ENCODE data around the gene KRT82. TPM values are rescaled to one million over a fixed set of nuclear protein-coding genes. Genes with fewer than 3 reads are reported as not detected.
"Not testable (repeated sequence)": the region's sequence is repeated elsewhere in the genome, so short reads cannot be mapped to it uniquely, and the experiment has no call there.

KRT82 gene
- not detected for total RNA-seq

DNA sequence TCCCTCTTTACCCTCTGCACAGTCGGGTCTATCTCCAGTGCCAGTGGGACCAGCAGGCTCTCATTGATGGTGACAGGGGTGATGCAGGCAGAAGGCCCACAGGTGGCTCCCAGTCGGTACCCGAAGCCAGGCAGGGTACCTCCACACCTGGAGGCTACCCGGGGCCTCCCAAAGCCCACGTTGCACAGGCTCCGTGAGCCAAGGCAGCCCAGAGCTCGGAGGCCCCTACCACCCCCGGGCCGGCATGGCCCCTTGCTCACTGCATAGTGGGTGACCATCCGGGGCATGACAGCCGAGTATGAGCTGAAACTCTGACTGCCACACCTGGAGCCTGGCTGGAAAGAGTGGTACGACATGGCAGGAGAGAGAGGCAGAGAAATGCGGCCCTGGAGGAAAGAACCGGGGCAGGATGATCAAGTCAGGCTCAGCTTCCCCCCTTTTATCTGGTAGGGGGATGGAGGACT, at the start of gene KRT82:
KRT82 (minus strand) TSS at position 414 of the 464 bp plus-strand sequence; CDS start at position 356, 58 bp downstream.
- TF ChIP-seq, protein P1, sequence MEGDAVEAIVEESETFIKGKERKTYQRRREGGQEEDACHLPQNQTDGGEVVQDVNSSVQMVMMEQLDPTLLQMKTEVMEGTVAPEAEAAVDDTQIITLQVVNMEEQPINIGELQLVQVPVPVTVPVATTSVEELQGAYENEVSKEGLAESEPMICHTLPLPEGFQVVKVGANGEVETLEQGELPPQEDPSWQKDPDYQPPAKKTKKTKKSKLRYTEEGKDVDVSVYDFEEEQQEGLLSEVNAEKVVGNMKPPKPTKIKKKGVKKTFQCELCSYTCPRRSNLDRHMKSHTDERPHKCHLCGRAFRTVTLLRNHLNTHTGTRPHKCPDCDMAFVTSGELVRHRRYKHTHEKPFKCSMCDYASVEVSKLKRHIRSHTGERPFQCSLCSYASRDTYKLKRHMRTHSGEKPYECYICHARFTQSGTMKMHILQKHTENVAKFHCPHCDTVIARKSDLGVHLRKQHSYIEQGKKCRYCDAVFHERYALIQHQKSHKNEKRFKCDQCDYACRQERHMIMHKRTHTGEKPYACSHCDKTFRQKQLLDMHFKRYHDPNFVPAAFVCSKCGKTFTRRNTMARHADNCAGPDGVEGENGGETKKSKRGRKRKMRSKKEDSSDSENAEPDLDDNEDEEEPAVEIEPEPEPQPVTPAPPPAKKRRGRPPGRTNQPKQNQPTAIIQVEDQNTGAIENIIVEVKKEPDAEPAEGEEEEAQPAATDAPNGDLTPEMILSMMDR (IDR thresholded peaks at IDR 0.05): no peak
- no peaks in the 10 kb centered on the region for H3K36me3 ChIP-seq
- WGBS, 2 donors: 83 to 86% methylated on average over 4 to 5 of the region's 14 CpGs
- no peak within 1 kb of the TSS for H3K4me3 ChIP-seq
- DNase-seq: no peak
- peaks cover 0 to 17% (median 0%) of the 10 kb centered on the region in 4 donors for H3K27me3 ChIP-seq
- H3K9me3 ChIP-seq: no peaks in the 10 kb centered on the region
- no peak within 1 kb of the TSS for H3K27ac ChIP-seq
- intact Hi-C loops (cut with DNase I): no loop called here
- peaks cover 0 to 3% (median 0%) of the 10 kb centered on the region in 3 donors for H3K4me1 ChIP-seq

DNA sequence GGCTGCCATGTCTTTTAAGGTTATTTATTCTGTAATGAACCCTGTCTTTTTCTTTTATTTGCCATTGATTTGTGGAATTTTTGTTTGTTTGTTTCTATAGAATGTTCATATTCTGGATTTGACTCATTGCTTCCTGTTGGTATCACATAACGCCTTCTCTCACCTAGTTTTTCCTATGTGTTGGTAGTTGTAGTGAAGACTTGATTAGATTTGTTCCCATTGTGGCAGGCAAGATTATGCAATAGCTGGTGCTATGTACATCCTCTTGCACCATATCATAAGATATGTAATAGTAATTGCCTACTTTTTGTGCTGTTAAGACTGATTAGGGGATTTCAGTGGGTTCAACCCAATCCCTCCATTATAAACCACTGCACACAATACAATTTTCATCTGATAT, 49.7 kb upstream of the KRT82 start:
- Histone ChIP-seq H3K27me3 (no peaks in the 10 kb centered on the region), H3K27ac (no peak overlapping the region), H3K9me3 (no peaks in the 10 kb centered on the region), H3K4me3 (no peak overlapping the region), H3K4me1 (peaks cover 0 to 23% (median 0%) of the 10 kb centered on the region in 3 donors), H3K36me3 (no peaks in the 10 kb centered on the region)
- 45 to 67% methylated on average over 1 of the region's 1 CpG for WGBS, 2 donors
- TF ChIP-seq, protein P1 (IDR thresholded peaks at IDR 0.05): no peak
- TF ChIP-seq POLR2A (IDR thresholded peaks at IDR 0.05): no peak
- intact Hi-C loops (cut with DNase I): no loop called here
- no peak for DNase-seq

DNA sequence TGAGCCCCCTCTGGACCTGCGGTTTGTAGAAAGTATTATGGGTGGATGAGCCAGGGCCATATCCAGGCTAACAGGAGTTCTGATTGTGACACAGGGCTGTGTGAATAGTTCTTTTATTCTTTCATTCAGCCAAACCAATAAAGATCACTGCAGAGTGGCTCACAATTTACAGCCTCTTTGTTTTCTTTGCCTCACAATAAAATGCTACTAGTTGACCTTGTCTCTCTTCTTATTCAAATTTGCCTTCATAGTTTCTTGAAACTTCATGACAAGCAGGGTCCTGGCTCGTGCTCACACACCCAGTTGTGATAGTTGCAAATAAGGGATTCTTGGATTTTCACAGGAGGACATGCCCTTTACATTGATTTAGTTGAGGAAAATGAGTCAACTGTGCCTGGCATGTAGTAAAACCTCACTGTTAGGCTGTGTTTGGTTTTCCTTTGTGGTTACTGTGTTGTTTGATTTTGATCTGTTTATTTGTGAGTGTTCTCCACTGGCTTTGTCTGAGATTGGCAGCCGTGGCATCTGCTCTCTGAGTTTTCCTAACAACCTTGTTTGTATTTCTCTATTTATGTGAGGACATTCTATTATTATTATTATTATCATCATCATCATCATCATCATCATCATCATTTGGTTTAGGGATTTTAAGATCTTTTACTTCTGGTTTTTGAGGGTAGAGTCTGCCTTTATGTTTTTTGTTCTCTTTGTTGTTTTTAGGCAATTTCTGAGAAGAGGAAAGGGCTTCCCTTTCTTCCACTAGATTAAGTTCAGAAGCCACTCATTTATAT, 48.5 kb upstream of the KRT82 start:
- intact Hi-C loops (cut with DNase I): no loop called here
- DNase-seq: no peak
- Histone ChIP-seq H3K36me3 (no peaks in the 10 kb centered on the region), H3K27ac (no peak overlapping the region), H3K9me3 (no peaks in the 10 kb centered on the region), H3K4me3 (no peak overlapping the region), H3K4me1 (peaks cover 0 to 23% (median 0%) of the 10 kb centered on the region in 3 donors), H3K27me3 (no peaks in the 10 kb centered on the region)
- 42 to 63% methylated on average over 3 of the region's 3 CpGs for WGBS, 2 donors
- TF ChIP-seq, protein P1 (IDR thresholded peaks at IDR 0.05): no peak
- no peak for TF ChIP-seq POLR2A (IDR thresholded peaks at IDR 0.05)

DNA sequence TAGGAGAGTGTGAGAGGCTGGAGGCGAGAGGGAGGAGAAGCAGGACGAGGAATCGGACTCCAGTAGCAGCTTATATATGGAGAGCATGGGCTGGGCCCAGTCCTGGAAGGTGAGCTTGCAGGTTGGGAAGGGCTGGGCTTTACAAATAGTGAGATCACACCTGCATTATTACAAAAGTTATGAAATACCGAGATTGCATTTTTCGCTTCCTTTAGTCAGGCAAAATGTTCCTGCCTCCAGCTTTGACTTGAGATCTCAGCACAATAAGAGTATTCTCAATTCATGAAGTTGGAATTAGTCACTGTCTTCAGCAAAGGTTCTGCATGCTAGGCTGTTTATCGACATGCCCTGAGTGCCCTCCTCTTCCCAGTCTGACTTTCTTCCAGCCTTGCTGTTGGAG, 46.0 kb upstream of the KRT82 start, which contains the start of gene KRT6B:
KRT6B (minus strand) TSS at position 46 of the 400 bp plus-strand sequence. CDS start 68 bp downstream, outside the sequence.
- intact Hi-C loops (cut with DNase I): no loop called here
- Histone ChIP-seq H3K27me3 (no peaks in the 10 kb centered on the region), H3K4me3 (peak within 1 kb of the TSS in 1 of 4 donors; percentile 21), H3K36me3 (peaks cover 0 to 10% (median 0%) of the 10 kb centered on the region in 3 donors), H3K4me1 (peaks cover 0 to 23% (median 0%) of the 10 kb centered on the region in 3 donors), H3K9me3 (no peaks in the 10 kb centered on the region), H3K27ac (peak within 1 kb of the TSS; percentile 33 to 79 (median 61))
- WGBS, 2 donors: 45 to 62% methylated on average over 6 of the region's 6 CpGs
- no peak for DNase-seq
- TF ChIP-seq POLR2A (IDR thresholded peaks at IDR 0.05): no peak
- TF ChIP-seq, protein P1 (IDR thresholded peaks at IDR 0.05): no peak

DNA sequence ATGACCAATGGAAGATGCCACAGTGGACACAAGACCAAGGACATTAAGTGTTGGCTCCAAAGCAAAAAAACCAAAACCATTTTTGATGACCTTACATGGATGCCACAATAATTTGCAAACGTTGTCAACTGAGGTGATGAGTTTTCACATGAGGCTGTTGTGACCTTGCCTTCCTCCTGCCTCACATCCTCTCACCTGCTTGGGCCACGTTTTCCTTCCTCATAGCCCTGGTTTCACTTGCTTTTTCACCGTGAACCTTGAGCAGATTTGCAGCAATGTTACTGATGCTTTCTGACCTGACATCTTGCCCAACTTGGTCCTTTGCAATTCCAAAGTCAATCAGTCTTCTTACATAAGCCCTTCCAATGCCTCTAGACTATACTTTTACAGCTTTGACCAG, 42.1 kb upstream of the KRT82 start:
- Histone ChIP-seq H3K27ac (no peak overlapping the region), H3K36me3 (peaks cover 0 to 13% (median 0%) of the 10 kb centered on the region in 3 donors), H3K4me1 (peaks cover 0 to 29% (median 3%) of the 10 kb centered on the region in 3 donors), H3K4me3 (no peak overlapping the region), H3K27me3 (peaks cover 0 to 7% (median 0%) of the 10 kb centered on the region in 4 donors), H3K9me3 (no peaks in the 10 kb centered on the region)
- no peak for DNase-seq
- intact Hi-C loops (cut with DNase I): no loop called here
- TF ChIP-seq, protein P1 (IDR thresholded peaks at IDR 0.05): no peak
- TF ChIP-seq POLR2A (IDR thresholded peaks at IDR 0.05): no peak
- 58 to 71% methylated on average over 3 of the region's 3 CpGs for WGBS, 2 donors

DNA sequence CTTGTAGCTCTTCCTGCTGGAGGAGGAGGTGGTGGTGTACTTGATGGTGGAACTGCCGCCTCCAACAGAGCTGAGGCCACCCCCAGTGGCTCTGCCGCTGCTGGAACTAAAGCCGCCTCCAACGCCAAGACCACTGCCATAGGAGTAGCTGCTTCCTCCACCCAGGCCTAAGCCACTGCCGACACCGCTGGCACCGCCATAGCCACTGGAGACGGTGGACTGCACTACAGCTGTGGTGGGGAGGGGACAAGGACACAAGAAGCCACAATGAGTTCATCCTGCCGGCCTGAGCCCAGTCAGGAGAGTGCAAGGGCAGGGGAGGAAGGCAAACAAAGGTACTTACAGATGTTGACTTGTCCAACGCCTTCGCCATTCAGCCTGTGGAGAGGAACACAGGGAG, 41.1 kb upstream of the KRT82 start:
- H3K36me3 ChIP-seq: peaks cover 0 to 13% (median 0%) of the 10 kb centered on the region in 3 donors
- intact Hi-C loops (cut with DNase I); H3K27ac ChIP-seq; DNase-seq; H3K9me3 ChIP-seq; H3K27me3 ChIP-seq; H3K4me3 ChIP-seq: not testable (repeated sequence)
- peaks cover 3 to 24% (median 4%) of the 10 kb centered on the region in 3 donors for H3K4me1 ChIP-seq
- WGBS, 2 donors: 87 to 96% methylated on average over 3 of the region's 11 CpGs
